ENCODE measurements around the gene PTTG2.

GRCh38 chr4:37934609-37935008 lies 25.6 kb upstream of the PTTG2 start:
- TF ChIP-seq EZH2 (IDR thresholded peaks at IDR 0.05; ENCODE audit: borderline replicate concordance, low read length): no peak
- TF ChIP-seq CTCF (conservative IDR thresholded peaks at IDR 0.05 in 1 of 2, IDR thresholded peaks at IDR 0.05 in 1 of 2; ENCODE audit: extremely low read depth in 1 of 2, insufficient read depth in 1 of 2, low read depth in 1 of 2, low read length in 2 of 2): no peak

Measured in mammary epithelial cell (primary cell).